NCI-H2081 treated with DMSO at 0.1 percent for 48 hours (cell line): Measurements from ENCODE around the gene SRGAP2B.
"Not testable (repeated sequence)": the region's sequence is repeated elsewhere in the genome, so short reads cannot be mapped to it uniquely, and the experiment has no call there.

ENCODE experiments used
- DNase-seq: peaks from one replicate; lab custom pipeline; 2025; lab: John Stamatoyannopoulos, UW

SRGAP2B gene

DNA sequence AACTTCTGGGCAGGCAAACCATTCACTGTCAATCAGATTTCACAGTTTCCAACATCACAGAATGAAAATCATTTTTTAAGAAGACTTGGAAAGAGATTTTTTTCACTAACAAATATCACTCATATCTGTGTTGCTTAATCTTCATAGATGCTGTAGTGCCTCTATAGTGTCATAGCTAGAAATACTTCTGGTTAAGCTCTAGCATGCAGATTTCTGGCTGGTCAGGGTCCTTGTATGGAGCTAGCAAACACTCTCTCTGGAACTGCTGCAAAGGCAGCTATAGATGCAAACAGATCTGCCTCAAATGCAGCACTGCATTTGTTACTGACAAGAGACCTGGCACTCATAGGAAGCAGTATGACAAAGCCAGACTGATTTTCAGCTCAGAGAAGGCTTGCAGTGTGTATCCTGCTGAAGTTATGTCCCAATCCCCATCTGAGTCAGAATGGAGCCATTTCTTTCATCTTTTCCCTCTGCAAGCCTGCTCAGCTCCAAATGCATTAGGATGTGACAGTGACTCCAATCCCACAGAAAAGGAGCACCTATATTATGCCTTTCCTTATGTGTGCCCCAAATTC lies 99.2 kb downstream of the SRGAP2B start:
- not testable (repeated sequence) for DNase-seq

GRCh38 chr1:144992915-144993314 lies 102.2 kb downstream of the SRGAP2B start:
- DNase-seq = not testable (repeated sequence)

DNA sequence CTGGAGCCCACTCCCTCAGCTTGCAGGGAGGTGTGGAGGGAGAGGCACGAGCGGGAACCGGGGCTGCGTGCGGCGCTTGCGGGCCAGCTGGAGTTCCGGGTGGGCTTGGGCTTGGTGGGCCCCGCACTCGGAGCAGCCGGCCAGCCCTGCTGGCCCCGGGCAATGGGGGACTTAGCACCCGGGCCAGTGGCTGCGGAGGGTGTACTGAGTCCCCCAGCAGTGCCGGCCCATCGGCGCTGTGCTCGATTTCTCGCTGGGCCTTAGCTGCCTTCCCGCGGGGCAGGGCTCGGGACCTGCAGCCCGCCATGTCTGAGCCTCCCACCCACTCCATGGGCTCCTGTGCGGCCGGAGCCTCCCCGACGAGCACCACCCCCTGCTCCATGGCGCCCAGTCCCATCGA lies 104.5 kb downstream of the SRGAP2B start:
- DNase-seq = not testable (repeated sequence)

GRCh38 chr1:144987131-144987530 lies 108.0 kb downstream of the SRGAP2B start:
- DNase-seq = not testable (repeated sequence)

- DNase-seq = not testable (repeated sequence)
Measured at GRCh38 chr1:144986171-144986860, 108.8 kb downstream of the SRGAP2B start.

GRCh38 chr1:144985550-144986170 lies 109.5 kb downstream of the SRGAP2B start:
- DNase-seq = not testable (repeated sequence)

- not testable (repeated sequence) for DNase-seq
Measured at GRCh38 chr1:144982802-144983525, 112.2 kb downstream of the SRGAP2B start.

DNA sequence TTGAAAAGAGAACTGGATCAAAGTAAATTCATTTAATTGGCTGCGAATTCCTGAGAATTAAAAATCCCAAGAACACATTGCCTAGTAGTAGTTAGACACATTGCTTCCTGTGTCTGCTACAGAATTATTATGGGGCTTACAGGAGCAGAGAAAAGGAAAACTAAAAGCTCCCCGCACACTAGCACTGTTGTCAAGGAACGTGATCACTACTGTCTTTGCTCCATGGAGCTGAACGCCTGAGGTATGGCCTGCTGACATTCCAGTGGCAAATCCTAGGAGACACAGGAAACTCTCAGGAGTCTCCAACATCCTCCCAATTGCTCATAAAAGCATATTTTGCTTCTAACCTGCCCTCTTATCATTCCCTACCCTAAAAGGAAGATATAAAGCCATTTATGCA lies 114.0 kb downstream of the SRGAP2B start:
- DNase-seq = not testable (repeated sequence)

GRCh38 chr1:144979960-144980595 lies 115.0 kb downstream of the SRGAP2B start:
- not testable (repeated sequence) for DNase-seq

- not testable (repeated sequence) for DNase-seq
Measured at GRCh38 chr1:144977856-144978255, 117.3 kb downstream of the SRGAP2B start.

GRCh38 chr1:144971936-144972335 lies 123.2 kb downstream of the SRGAP2B start:
- not testable (repeated sequence) for DNase-seq

- DNase-seq = not testable (repeated sequence)
Measured at GRCh38 chr1:144966488-144966887, 128.6 kb downstream of the SRGAP2B start.

DNA sequence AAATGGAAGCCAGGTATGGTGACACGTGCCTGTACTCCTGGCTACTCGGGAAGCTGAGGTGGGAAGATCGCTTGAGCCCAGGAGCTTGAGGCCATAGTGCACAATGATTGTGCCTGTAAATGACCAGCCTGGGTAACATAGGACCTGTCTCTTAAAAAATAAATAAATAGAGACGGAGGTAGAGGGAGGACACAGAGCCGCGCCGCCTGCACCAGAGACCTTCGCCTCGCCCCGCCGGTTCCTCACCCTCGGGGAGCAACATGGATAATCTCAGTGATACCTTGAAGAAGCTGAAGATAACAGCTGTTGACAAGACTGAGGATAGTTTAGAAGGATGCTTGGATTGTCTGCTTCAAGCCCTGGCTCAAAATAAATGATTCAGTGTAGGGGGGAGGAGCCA lies 130.4 kb downstream of the SRGAP2B start:
- DNase-seq = not testable (repeated sequence)

- DNase-seq = not testable (repeated sequence)
Measured at GRCh38 chr1:144964186-144964585, 130.9 kb downstream of the SRGAP2B start.

DNA sequence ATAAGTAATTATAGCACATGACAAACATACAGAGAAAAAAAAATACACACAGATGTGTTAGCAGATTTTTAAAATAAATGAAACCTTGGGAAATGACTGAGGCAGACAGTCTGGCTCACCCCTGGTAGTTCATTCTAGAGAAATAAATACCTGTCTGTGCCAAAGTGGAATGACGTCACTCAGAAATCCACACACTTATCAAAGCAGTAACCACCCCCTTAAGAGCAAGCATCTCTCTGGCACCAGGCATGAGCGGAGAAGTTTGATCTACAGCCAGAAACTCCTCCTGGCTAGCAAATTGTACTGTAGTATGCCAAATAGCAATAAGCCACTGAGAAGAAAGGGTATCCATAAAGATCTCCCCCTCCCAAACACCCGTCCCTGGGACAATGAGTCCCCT lies 131.6 kb downstream of the SRGAP2B start:
- DNase-seq = not testable (repeated sequence)

DNA sequence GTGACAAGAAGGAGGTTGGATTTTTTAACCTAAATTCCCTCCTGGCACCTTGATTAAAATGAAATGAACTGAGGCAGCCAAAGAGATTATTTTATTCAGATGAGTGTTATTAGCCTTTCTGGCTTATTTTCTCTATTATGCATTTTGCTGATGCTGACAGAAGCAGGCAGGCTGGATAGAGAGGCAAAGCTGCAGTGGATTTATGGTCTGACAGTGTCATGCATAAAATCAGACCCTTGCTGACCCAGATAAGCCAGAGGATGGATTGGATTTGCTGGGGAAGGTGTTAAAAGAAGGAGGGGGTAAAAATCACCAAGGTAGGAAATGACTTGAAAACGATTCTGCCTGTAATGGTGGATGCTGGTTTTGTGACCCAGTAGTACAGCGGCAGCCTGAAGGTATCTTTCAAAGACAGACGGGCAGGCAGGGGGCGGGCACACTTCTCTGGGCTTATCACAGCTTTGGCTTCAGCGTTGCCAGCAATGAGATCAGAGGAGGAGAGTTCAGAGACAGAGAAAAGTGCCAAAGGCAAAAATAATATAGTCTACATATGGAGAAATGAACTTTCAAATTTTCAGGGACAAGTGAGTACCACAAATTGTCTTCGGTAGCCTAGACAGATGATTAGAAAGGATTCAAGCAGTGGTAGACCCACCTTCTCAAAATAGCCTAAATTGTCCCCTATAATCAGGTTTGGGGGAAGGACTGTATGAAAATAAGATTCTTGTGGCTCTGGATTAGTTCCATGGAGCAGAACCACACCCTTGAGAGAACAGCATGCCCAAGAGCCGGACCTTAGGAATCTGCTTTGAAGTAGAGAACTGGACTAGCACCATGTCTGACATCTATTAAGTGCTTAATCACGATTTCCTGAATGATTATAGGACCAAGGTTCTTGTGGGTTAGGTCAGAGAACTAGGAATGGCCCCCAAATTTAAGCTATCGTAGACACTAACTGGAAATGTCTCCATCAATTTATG lies 133.2 kb downstream of the SRGAP2B start:
- not testable (repeated sequence) for DNase-seq

- DNase-seq = not testable (repeated sequence)
Measured at GRCh38 chr1:144960929-144961488, 134.1 kb downstream of the SRGAP2B start.

DNA sequence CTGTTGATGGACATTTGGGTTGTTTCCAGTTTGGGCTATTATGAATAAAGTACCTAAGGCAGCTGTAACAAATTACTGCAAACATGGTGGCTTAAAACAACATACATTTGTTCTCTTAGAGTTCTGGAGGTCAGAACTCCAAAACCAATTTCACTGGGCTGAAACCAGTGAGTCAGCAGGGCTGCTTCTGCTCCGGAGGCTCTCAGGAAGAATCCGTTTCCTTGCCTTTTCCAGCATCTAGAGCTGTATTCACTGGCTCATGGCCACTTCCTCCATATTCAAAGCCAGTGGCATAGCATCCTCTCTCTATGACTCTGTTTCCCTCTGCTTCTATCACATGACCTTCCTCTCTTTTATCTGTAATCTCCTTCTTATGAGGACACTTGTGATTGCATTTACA lies 146.7 kb downstream of the SRGAP2B start:
- not testable (repeated sequence) for DNase-seq

DNA sequence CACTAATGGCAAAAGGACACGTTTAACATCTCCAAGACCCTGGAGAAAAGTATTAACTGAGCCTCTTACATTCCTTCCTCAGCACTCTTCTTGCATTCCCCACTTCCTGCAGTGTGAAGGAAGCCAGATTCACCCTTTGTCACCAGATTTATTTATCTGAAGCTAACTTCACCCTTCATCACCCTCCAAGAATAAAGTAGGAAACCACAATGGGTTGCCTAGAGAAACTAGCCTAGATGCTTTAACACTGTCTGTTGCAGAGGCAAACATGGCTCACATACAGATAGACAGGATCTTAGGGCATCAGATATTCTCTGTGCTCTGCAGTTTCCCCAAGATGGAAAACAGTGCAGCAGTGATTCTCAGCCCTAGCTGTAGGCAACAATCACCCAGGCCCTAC lies 147.6 kb downstream of the SRGAP2B start:
- DNase-seq = not testable (repeated sequence)
